ENCODE measurements around the gene ZNF487.
A peak's percentile ranks its signal among the peaks of the same experiment; 100 is the strongest.

Gene ZNF487

DNA sequence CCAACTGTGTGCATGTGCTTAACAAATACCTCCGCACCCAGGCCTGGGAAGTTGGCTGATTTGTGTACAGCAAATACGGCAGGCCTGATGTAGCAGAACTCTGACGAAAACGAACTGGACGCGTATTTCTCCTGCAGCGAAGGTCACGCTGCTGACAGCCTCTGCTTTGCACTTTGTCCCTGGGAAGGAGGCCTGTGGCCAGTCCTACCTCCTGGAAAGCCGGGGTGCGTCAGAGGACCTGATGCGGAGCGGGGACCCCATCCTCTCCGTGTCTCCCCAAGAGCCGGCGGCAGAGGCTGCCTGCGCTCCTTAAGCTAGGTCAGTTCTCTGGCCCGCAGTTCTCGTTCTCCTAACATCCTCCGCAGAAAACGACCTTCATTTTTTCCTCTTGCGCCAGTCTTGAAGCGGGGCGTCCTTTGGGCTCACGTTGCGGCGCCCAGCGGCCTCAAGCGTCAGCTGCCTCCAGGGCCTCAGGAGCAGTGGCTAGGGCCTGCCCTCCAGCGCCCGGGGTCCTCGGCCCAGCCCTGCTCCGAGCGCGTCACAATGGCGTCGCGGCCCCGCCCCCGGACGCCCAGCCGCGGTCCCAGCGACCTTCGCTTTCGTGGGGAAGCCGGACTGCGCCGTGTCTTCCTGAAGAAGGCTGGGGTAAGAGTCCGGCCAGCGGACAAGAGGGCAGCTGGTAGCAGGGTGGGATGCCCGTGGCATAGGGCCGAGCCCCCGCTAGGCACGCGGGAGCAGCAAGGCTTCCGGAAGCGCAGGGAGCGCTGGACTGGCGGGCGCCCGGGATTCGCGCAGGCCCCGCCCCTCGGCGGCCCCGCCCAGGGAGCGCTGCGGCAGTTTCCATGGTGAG lies at the start of gene ZNF487 (continued):
- TF ChIP-seq, protein P1, sequence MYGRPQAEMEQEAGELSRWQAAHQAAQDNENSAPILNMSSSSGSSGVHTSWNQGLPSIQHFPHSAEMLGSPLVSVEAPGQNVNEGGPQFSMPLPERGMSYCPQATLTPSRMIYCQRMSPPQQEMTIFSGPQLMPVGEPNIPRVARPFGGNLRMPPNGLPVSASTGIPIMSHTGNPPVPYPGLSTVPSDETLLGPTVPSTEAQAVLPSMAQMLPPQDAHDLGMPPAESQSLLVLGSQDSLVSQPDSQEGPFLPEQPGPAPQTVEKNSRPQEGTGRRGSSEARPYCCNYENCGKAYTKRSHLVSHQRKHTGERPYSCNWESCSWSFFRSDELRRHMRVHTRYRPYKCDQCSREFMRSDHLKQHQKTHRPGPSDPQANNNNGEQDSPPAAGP (tag by site-specific recombination; IDR thresholded peaks at IDR 0.05) = peak; percentile 72; the same call in 1 of the 2 replicates
- peak; percentile 97; the same call in 1 of the 2 replicates for TF ChIP-seq KLF8 (tag by site-specific recombination; IDR thresholded peaks at IDR 0.05)
- TF ChIP-seq ZNF214 (tag by site-specific recombination; IDR thresholded peaks at IDR 0.05; ENCODE audit: borderline replicate concordance) = no peak
- no peak for TF ChIP-seq ZNF544 (tag by site-specific recombination; IDR thresholded peaks at IDR 0.05)
- TF ChIP-seq, protein P2, sequence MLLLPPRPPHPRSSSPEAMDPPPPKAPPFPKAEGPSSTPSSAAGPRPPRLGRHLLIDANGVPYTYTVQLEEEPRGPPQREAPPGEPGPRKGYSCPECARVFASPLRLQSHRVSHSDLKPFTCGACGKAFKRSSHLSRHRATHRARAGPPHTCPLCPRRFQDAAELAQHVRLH (tag by site-specific recombination; IDR thresholded peaks at IDR 0.05) = no peak; the same call in 1 of the 2 replicates
- TF ChIP-seq ZNF658 (tag by site-specific recombination; IDR thresholded peaks at IDR 0.05) = no peak
- TF ChIP-seq ZNF112 (tag by site-specific recombination; IDR thresholded peaks at IDR 0.05) = no peak
- TF ChIP-seq, protein P3, sequence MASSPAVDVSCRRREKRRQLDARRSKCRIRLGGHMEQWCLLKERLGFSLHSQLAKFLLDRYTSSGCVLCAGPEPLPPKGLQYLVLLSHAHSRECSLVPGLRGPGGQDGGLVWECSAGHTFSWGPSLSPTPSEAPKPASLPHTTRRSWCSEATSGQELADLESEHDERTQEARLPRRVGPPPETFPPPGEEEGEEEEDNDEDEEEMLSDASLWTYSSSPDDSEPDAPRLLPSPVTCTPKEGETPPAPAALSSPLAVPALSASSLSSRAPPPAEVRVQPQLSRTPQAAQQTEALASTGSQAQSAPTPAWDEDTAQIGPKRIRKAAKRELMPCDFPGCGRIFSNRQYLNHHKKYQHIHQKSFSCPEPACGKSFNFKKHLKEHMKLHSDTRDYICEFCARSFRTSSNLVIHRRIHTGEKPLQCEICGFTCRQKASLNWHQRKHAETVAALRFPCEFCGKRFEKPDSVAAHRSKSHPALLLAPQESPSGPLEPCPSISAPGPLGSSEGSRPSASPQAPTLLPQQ (tag by site-specific recombination; IDR thresholded peaks at IDR 0.05) = peak; percentile 61; the same call in 1 of the 2 replicates
- peak; percentile 95 for TF ChIP-seq HIC1 (tag by site-specific recombination; IDR thresholded peaks at IDR 0.05)
- TF ChIP-seq ZSCAN16 (tag by site-specific recombination; IDR thresholded peaks at IDR 0.05) = no peak
- TF ChIP-seq ZNF610 (tag by site-specific recombination; IDR thresholded peaks at IDR 0.05; ENCODE audit: borderline replicate concordance) = peak; percentile 76; the same call in 1 of the 2 replicates
- TF ChIP-seq ZBTB20 (tag by site-specific recombination; IDR thresholded peaks at IDR 0.05) = peak; percentile 93
- TF ChIP-seq, protein P4, sequence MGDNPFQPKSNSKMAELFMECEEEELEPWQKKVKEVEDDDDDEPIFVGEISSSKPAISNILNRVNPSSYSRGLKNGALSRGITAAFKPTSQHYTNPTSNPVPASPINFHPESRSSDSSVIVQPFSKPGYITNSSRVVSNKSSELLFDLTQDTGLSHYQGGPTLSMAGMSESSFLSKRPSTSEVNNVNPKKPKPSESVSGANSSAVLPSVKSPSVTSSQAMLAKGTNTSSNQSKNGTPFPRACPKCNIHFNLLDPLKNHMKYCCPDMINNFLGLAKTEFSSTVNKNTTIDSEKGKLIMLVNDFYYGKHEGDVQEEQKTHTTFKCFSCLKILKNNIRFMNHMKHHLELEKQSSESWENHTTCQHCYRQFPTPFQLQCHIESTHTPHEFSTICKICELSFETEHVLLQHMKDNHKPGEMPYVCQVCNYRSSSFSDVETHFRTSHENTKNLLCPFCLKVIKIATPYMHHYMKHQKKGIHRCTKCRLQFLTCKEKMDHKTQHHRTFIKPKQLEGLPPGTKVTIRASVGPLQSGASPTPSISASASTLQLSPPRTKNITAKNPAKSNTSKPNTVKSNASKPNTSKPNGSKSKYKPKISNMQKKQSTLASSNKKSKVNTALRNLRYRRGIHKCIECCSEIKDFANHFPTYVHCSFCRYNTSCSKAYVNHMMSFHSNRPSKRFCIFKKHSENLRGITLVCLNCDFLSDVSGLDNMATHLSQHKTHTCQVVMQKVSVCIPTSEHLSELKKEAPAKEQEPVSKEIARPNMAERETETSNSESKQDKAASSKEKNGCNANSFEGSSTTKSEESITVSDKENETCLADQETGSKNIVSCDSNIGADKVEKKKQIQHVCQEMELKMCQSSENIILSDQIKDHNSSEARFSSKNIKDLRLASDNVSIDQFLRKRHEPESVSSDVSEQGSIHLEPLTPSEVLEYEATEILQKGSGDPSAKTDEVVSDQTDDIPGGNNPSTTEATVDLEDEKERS (tag by site-specific recombination; IDR thresholded peaks at IDR 0.05) = no peak
- TF ChIP-seq ZNF677 (tag by site-specific recombination; IDR thresholded peaks at IDR 0.05) = no peak
- TF ChIP-seq ZFP37 (tag by site-specific recombination; IDR thresholded peaks at IDR 0.05) = 0 out of 2 replicates have a peak, but pooled peaks have one; percentile 58
- TF ChIP-seq ZNF366 (tag by site-specific recombination; conservative IDR thresholded peaks at IDR 0.05) = no peak
- TF ChIP-seq ZNF560 (tag by site-specific recombination; IDR thresholded peaks at IDR 0.05; ENCODE audit: borderline replicate concordance) = no peak
- TF ChIP-seq HOXD13 (CRISPR knock-in tag; IDR thresholded peaks at IDR 0.05; ENCODE audit: borderline replicate concordance) = no peak
- TF ChIP-seq ZNF629 (tag by site-specific recombination; IDR thresholded peaks at IDR 0.05) = peak; percentile 81
- TF ChIP-seq, protein P5, sequence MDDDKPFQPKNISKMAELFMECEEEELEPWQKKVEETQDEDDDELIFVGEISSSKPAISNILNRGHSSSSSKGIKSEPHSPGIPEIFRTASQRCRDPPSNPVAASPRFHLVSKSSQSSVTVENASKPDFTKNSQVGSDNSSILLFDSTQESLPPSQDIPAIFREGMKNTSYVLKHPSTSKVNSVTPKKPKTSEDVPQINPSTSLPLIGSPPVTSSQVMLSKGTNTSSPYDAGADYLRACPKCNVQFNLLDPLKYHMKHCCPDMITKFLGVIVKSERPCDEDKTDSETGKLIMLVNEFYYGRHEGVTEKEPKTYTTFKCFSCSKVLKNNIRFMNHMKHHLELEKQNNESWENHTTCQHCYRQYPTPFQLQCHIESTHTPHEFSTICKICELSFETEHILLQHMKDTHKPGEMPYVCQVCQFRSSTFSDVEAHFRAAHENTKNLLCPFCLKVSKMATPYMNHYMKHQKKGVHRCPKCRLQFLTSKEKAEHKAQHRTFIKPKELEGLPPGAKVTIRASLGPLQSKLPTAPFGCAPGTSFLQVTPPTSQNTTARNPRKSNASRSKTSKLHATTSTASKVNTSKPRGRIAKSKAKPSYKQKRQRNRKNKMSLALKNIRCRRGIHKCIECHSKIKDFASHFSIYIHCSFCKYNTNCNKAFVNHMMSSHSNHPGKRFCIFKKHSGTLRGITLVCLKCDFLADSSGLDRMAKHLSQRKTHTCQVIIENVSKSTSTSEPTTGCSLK (tag by site-specific recombination; IDR thresholded peaks at IDR 0.05) = no peak
- TF ChIP-seq ZNF19 (tag by site-specific recombination; IDR thresholded peaks at IDR 0.05; ENCODE audit: low read depth) = no peak
- TF ChIP-seq ZNF394 (tag by site-specific recombination; IDR thresholded peaks at IDR 0.05; ENCODE audit: borderline replicate concordance) = peak; percentile 79; the same call in 1 of the 2 replicates
- no peak for TF ChIP-seq ZSCAN4 (tag by site-specific recombination; IDR thresholded peaks at IDR 0.05)
- TF ChIP-seq, protein P6, sequence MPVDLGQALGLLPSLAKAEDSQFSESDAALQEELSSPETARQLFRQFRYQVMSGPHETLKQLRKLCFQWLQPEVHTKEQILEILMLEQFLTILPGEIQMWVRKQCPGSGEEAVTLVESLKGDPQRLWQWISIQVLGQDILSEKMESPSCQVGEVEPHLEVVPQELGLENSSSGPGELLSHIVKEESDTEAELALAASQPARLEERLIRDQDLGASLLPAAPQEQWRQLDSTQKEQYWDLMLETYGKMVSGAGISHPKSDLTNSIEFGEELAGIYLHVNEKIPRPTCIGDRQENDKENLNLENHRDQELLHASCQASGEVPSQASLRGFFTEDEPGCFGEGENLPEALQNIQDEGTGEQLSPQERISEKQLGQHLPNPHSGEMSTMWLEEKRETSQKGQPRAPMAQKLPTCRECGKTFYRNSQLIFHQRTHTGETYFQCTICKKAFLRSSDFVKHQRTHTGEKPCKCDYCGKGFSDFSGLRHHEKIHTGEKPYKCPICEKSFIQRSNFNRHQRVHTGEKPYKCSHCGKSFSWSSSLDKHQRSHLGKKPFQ (tag by site-specific recombination; IDR thresholded peaks at IDR 0.05) = no peak
- TF ChIP-seq ZSCAN23 (tag by site-specific recombination; IDR thresholded peaks at IDR 0.05) = no peak

Data from HEK293 (cell line).